ENCODE results near the gene PCDHA12.
"Not testable (repeated sequence)": the region's sequence is repeated elsewhere in the genome, so short reads cannot be mapped to it uniquely, and the experiment has no call there.

PCDHA12 gene

DNA sequence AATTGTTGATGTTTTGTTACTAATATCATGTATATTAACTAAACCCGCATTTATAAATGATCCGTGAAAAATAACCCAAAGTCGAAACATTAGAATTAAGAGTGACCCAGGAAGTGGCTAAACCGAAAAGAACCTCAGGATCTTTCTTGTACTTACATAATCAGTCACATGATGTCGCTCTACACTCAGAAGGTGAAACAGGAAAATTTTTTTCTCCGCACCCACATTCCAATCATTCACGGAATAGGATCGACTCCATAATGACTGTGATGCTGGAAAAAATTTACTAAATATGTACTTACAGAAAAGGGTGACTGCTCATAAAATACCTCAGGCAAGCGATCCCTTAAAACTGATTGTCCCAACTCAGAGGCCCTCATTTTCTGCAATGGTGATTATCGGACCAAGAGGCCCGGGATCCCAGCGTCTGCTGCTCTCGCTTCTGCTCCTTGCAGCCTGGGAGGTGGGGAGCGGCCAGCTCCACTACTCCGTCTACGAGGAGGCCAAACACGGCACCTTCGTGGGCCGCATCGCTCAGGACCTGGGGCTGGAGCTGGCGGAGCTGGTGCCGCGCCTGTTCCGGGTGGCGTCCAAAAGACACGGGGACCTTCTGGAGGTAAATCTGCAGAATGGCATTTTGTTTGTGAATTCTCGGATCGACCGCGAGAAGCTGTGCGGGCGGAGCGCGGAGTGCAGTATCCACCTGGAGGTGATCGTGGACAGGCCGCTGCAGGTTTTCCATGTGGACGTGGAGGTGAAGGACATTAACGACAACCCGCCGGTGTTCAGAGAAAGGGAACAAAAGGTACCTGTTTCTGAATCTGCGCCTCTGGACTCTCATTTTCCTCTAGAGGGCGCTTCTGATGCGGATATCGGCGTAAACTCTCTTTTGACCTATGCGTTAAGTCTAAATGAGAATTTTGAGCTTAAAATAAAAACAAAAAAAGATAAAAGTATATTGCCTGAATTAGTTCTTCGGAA lies at the start of gene PCDHA12:
Gene PCDHA12 (plus strand): TSS at position 224 of the 981 bp plus-strand sequence. CDS start 165 bp downstream, at position 389.
- DNase-seq (ENCODE audit: low spot score): no peak

GRCh38 chr5:140827704-140828361 lies 47.3 kb upstream of the PCDHA12 start, which contains the start of gene PCDHA6:
PCDHA6 (plus strand) TSS chr5:140827960; CDS start chr5:140828092, 132 bp downstream.
- no peak for DNase-seq (ENCODE audit: low spot score)

- DNase-seq (ENCODE audit: low spot score): no peak
Measured at GRCh38 chr5:140828362-140828737, 46.8 kb upstream of the PCDHA12 start.

DNA sequence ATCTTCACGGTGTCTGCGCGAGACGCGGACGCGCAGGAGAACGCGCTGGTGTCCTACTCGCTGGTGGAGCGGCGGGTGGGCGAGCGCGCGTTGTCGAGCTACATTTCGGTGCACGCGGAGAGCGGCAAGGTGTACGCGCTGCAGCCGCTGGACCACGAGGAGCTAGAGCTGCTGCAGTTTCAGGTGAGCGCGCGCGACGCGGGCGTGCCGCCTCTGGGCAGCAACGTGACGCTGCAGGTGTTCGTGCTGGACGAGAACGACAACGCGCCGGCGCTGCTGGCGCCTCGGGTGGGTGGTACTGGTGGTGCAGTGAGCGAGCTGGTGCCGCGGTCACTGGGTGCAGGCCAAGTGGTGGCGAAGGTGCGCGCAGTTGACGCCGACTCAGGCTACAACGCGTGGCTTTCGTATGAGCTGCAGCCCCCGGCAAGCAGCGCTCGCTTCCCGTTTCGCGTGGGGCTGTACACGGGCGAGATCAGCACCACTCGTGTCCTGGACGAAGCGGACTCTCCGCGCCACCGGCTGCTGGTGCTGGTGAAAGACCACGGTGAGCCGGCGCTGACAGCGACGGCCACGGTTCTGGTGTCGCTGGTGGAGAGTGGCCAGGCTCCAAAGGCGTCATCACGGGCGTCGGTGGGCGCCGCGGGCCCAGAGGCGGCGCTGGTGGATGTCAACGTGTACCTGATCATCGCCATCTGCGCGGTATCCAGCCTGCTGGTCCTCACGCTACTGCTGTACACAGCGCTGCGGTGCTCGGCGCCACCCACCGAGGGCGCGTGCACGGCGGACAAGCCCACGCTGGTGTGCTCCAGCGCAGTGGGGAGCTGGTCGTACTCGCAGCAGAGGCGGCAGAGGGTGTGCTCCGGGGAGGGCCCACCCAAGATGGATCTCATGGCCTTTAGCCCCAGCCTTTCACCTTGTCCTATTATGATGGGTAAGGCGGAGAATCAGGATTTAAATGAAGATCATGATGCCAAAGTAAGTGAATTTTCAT lies 45.3 kb upstream of the PCDHA12 start:
- DNase-seq (ENCODE audit: low spot score): not testable (repeated sequence)

- no peak for DNase-seq (ENCODE audit: low spot score)
Measured at GRCh38 chr5:140833993-140834392, 41.1 kb upstream of the PCDHA12 start, which contains the start of gene PCDHA7. PCDHA7 (plus strand) TSS chr5:140834269; CDS start chr5:140834384, 115 bp downstream.

GRCh38 chr5:140834439-140835008 lies 40.6 kb upstream of the PCDHA12 start:
- not testable (repeated sequence) for DNase-seq (ENCODE audit: low spot score)

- DNase-seq (ENCODE audit: low spot score): no peak
Measured at GRCh38 chr5:140835622-140836510, 39.2 kb upstream of the PCDHA12 start.

DNA sequence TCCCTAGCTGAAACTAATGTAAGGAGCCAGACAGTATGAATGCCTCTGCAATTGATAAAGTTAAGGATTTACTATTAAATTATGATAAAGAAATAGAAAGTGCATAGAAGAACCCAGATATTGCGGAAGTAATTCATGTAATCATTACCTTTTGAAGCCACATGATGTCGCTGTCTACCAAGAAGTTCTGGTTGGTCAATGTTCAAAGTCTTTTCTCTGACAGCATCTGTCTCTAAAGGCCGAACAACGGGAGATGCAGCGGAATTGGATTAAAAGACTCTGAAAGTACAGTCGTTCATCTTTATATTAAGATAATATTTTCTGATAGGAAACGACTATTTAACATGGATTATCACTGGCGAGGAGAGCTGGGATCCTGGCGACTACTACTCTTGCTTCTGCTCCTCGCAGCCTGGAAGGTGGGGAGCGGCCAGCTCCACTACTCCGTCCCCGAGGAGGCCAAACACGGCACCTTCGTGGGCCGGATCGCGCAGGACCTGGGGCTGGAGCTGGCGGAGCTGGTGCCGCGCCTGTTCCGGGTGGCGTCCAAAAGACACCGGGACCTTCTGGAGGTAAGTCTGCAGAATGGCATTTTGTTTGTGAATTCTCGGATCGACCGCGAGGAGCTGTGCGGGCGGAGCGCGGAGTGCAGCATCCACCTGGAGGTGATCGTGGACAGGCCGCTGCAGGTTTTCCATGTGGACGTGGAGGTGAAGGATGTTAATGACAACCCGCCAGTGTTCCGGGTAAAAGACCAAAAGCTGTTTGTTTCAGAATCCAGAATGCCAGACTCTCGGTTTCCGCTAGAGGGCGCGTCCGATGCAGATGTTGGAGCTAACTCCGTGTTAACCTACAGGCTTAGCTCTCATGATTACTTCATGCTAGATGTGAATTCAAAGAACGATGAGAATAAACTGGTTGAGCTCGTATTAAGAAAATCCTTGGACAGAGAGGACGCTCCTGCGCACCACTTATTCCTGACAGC lies 33.8 kb upstream of the PCDHA12 start, which contains the start of gene PCDHA8:
Gene PCDHA8 (plus strand): TSS at position 210 of the 985 bp plus-strand sequence. CDS start 135 bp downstream, at position 345.
- DNase-seq (ENCODE audit: low spot score): no peak

DNA sequence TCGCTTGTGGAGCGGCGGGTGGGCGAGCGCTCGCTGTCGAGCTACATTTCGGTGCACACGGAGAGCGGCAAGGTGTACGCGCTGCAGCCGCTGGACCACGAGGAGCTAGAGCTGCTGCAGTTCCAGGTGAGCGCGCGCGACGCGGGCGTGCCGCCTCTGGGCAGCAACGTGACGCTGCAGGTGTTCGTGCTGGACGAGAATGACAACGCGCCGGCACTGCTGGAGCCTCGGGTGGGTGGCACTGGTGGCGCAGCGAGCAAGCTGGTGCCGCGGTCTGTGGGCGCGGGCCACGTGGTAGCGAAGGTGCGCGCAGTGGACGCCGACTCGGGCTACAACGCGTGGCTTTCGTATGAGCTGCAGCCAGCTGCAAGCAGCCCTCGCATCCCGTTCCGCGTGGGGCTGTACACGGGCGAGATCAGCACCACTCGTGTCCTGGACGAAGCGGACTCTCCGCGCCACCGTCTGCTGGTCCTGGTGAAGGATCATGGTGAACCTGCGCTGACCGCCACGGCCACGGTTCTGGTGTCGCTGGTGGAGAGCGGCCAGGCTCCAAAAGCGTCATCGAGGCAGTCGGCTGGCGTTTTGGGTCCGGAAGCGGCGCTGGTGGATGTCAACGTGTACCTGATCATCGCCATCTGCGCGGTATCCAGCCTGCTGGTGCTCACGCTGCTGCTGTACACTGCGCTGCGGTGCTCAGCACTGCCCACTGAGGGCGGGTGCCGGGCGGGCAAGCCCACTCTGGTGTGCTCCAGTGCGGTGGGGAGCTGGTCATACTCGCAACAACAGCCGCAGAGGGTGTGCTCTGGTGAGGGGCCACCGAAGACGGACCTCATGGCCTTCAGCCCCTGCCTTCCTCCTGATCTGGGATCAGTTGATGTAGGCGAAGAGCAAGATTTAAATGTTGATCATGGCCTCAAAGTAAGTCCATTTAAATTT lies 32.0 kb upstream of the PCDHA12 start:
- DNase-seq (ENCODE audit: low spot score): no peak

- DNase-seq (ENCODE audit: low spot score): not testable (repeated sequence)
Measured at GRCh38 chr5:140848139-140849102, 26.7 kb upstream of the PCDHA12 start, which contains the start of gene PCDHA9. PCDHA9 (plus strand) TSS chr5:140848382; CDS start chr5:140848496, 114 bp downstream.

DNA sequence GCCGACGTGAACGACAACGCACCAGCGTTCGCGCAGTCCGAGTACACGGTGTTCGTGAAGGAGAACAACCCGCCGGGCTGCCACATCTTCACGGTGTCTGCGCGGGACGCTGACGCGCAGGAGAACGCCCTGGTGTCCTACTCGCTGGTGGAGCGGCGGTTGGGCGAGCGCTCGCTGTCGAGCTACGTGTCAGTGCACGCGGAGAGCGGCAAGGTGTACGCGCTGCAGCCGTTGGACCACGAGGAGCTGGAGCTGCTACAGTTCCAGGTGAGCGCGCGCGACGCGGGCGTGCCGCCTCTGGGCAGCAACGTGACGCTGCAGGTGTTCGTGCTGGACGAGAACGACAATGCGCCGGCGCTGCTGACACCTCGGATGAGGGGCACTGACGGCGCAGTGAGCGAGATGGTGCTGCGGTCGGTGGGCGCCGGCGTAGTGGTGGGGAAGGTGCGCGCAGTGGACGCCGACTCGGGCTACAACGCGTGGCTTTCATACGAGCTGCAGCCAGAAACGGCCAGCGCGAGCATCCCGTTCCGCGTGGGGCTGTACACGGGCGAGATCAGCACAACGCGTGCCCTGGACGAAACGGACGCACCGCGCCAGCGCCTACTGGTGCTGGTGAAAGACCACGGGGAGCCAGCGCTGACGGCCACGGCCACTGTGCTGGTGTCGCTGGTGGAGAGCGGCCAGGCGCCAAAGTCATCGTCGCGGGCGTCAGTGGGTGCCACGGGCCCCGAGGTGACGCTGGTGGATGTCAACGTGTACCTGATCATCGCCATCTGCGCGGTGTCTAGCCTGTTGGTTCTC lies 25.1 kb upstream of the PCDHA12 start:
- not testable (repeated sequence) for DNase-seq (ENCODE audit: low spot score)

DNA sequence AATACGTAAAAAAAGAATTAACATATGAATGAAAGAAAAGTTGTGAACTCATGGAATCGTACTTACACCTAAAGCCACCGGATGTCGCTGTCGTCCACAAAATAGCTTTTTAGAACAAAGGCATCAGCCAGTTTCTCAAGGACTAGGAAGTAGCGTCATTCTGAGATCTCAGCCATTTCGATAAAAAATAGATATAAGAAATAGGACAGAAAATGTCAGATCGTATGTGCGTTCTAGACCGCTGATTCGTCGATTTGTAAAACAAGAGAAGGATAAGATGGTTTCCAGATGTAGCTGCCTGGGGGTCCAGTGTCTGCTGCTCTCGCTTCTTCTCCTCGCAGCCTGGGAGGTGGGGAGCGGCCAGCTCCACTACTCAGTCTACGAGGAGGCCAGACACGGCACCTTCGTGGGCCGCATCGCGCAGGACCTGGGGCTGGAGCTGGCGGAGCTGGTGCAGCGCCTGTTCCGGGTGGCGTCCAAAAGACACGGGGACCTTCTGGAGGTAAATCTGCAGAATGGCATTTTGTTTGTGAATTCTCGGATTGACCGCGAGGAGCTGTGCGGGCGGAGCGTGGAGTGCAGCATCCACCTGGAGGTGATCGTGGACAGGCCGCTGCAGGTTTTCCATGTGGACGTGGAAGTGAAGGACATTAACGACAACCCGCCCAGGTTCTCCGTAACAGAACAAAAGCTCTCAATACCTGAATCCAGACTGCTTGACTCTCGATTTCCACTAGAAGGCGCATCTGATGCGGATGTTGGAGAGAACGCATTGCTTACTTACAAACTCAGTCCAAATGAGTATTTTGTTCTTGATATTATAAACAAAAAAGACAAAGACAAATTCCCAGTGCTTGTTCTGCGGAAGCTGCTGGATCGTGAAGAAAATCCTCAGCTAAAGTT lies 19.1 kb upstream of the PCDHA12 start, which contains the start of gene PCDHA10:
Gene PCDHA10 (plus strand): TSS at position 126 of the 903 bp plus-strand sequence. CDS start 152 bp downstream, at position 278.
- DNase-seq (ENCODE audit: low spot score): no peak

DNA sequence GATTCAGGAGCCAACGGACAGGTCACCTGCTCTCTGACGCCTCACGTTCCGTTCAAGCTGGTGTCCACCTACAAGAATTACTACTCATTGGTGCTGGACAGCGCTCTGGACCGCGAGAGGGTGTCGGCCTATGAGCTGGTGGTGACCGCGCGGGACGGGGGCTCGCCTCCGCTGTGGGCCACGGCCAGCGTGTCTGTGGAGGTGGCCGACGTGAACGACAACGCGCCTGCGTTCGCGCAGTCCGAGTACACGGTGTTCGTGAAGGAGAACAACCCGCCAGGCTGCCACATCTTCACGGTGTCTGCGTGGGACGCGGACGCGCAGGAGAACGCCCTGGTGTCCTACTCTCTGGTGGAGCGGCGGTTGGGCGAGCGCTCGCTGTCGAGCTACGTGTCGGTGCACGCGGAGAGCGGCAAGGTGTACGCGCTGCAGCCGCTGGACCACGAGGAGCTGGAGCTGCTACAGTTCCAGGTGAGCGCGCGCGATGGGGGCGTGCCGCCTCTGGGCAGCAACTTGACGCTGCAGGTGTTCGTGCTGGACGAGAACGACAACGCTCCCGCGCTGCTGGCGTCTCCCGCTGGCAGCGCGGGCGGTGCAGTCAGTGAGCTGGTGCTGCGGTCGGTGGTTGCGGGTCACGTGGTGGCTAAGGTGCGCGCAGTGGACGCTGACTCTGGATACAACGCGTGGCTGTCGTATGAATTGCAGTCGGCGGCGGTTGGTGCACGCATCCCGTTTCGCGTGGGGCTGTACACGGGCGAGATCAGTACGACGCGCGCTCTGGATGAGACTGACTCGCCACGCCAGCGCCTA lies 17.7 kb upstream of the PCDHA12 start:
- no peak for DNase-seq (ENCODE audit: low spot score)

GRCh38 chr5:140857987-140858240 lies 17.2 kb upstream of the PCDHA12 start:
- DNase-seq (ENCODE audit: low spot score): no peak
